ENCODE measurements around the gene IFFO2. TPM values are rescaled to one million over a fixed set of nuclear protein-coding genes. Genes with fewer than 3 reads are reported as not detected.

The IFFO2 gene
- total RNA-seq, 1 experiment from 2014 or later = 11.7 TPM

DNA sequence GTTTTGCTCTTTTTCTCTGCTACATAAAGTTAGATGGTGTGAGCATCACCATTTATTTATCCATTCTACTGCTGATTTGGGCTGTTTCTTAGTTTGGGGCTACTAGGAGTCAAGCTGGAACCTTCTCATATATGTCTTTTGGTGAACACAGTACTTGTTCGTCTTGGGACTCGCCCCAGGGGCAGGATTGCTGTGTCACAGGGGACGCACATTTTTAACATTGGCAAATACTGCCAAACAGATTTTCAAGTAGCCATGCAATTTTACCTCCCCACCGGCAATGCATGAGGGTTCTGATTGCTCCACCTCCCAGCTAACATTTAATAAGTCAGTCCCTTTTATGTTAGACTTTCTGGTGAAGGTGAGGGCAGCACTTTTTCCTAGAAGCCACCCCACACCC is 7.5 kb upstream of the IFFO2 start:
- Histone ChIP-seq H4K20me1 (ENCODE audit: insufficient read depth) (no peaks in the 10 kb centered on the region), H2AFZ (no peak overlapping the region), H3K4me1 (replicated peaks; ENCODE audit: insufficient read depth) (peaks cover 16% of the 10 kb centered on the region), H3K36me3 (ENCODE audit: low read depth) (no peaks in the 10 kb centered on the region), H3F3A (ENCODE audit: insufficient read depth, low read depth) (peaks cover 16% of the 10 kb centered on the region; the same call in 1 of the 2 replicates), H3K9me3 (ENCODE audit: insufficient read depth, low read depth) (no peaks in the 10 kb centered on the region), H3K79me2 (ENCODE audit: low read depth) (no peaks in the 10 kb centered on the region), H3K4me2 (no peak overlapping the region), H3K4me3 (no peak overlapping the region), H3K9me2 (ENCODE audit: insufficient read depth) (no peaks in the 10 kb centered on the region), H3K27ac (no peak overlapping the region), H3K27me3 (ENCODE audit: insufficient read depth, low read depth) (no peaks in the 10 kb centered on the region)
- ChIA-PET POLR2A (ENCODE audit: unreplicated experiment) (no interaction called here), CTCF (no interaction called here)
- DNase-seq = no peak
- TF ChIP-seq, protein P1, sequence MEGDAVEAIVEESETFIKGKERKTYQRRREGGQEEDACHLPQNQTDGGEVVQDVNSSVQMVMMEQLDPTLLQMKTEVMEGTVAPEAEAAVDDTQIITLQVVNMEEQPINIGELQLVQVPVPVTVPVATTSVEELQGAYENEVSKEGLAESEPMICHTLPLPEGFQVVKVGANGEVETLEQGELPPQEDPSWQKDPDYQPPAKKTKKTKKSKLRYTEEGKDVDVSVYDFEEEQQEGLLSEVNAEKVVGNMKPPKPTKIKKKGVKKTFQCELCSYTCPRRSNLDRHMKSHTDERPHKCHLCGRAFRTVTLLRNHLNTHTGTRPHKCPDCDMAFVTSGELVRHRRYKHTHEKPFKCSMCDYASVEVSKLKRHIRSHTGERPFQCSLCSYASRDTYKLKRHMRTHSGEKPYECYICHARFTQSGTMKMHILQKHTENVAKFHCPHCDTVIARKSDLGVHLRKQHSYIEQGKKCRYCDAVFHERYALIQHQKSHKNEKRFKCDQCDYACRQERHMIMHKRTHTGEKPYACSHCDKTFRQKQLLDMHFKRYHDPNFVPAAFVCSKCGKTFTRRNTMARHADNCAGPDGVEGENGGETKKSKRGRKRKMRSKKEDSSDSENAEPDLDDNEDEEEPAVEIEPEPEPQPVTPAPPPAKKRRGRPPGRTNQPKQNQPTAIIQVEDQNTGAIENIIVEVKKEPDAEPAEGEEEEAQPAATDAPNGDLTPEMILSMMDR (conservative IDR thresholded peaks at IDR 0.05) = no peak
- no peak for TF ChIP-seq EZH2 (IDR thresholded peaks at IDR 0.05; ENCODE audit: low read depth)
- no TSS peak for BruUV-seq (replicated peaks)
- intact Hi-C loops (cut with micrococcal nuclease; ENCODE audit: unreplicated experiment) = no loop called here

DNA sequence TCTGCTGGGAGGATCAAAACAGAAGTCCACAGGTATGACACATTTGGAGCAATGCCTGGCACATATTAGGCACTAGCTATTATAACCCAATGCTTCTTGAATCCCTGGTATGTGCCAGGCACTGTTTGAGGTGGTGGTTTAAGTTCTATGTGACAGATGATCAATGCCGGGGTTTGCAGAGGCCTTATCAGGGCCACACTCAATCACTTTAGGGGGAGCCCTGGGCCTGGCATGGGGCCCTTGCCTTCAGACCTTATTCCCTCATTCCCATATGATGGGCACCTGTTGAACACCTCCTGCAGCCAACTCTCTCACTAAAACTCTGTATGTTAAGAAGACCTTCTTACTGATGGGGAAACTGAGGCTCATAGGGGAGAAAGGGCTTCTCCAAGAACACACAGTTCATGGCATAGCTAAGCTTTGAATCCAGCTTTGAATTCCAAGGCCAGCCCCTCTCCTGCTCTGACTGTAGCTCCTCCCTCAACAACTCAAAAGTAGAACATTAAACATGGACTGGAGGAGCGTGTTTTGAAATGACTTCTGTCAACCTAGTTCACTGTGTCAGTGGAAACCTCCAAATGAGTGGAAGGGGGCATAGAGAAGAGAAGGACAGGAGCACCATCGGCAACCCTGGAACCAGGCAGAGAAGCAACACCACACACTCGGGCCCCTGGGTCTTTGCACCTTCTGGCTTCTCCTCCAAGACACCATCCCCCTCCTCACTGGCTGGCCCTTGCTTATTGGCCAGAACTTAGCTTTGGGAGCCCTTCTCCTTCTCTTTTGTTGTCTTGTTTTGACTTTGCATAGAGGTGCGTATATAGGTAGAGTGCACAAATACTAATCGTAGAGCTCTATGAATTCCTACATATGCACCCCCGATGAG is 6.6 kb upstream of the IFFO2 start:
- Histone ChIP-seq H2AFZ (no peak overlapping the region), H3K9me3 (ENCODE audit: insufficient read depth, low read depth) (no peaks in the 10 kb centered on the region), H3K4me1 (replicated peaks; ENCODE audit: insufficient read depth) (peaks cover 16% of the 10 kb centered on the region), H3K9me2 (ENCODE audit: insufficient read depth) (no peaks in the 10 kb centered on the region), H3K36me3 (ENCODE audit: low read depth) (no peaks in the 10 kb centered on the region), H3K27me3 (ENCODE audit: insufficient read depth, low read depth) (no peaks in the 10 kb centered on the region), H3F3A (ENCODE audit: insufficient read depth, low read depth) (peaks cover 16% of the 10 kb centered on the region; the same call in 1 of the 2 replicates), H3K4me2 (no peak overlapping the region), H3K27ac (no peak overlapping the region), H3K4me3 (no peak overlapping the region), H3K79me2 (ENCODE audit: low read depth) (no peaks in the 10 kb centered on the region), H4K20me1 (ENCODE audit: insufficient read depth) (no peaks in the 10 kb centered on the region)
- BruUV-seq (replicated peaks) = no TSS peak
- POLR2A ChIA-PET (ENCODE audit: unreplicated experiment) = interaction anchor here (0.6 kb wide), 1 partner anchor 76 kb away, joined by 4 read pairs; no protein-coding TSS in a partner anchor
- intact Hi-C loops (cut with micrococcal nuclease; ENCODE audit: unreplicated experiment) = no loop called here
- no peak for DNase-seq
- TF ChIP-seq, protein P1 (conservative IDR thresholded peaks at IDR 0.05) = no peak
- TF ChIP-seq EZH2 (IDR thresholded peaks at IDR 0.05; ENCODE audit: low read depth) = no peak
- CTCF ChIA-PET = no interaction called here

DNA sequence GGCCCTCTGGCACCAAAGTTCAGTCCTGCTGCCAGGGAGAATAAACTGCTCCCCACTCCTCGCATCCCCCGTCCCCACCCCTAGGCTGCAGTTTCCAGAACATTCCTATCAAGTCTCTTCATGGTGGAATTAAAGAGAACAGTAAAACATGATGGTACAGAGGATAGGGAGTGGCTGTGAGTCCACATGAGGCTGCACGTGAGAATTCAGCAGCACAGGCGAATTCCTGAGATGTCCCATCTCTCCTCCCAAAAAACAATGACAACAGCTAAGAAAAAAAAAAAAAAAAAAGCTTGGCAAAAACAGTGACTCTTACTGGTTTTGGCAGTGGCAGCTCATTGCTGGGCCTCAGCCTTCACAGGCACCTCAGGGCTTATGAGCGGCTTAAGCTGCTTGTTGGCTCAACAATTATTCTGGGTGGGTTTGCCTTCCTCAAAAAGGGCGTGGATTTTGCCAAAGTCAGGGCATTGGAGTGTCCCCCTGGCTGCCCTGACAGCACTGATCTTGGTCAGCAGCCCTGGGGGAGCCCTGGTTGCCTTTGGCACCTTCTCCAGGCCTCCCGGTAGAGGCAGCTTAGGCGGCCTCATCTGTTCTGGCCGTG is 5.7 kb upstream of the IFFO2 start:
- no peak overlapping the region for H2AFZ ChIP-seq
- POLR2A ChIA-PET (ENCODE audit: unreplicated experiment) = interaction anchor here (0.6 kb wide), 2 partner anchors 75 to 1934 kb away, joined by 4 to 16 read pairs; no protein-coding TSS in a partner anchor
- H3K27me3 ChIP-seq (ENCODE audit: insufficient read depth, low read depth) = no peaks in the 10 kb centered on the region
- CTCF ChIA-PET = no interaction called here
- H3K79me2 ChIP-seq (ENCODE audit: low read depth) = no peaks in the 10 kb centered on the region
- intact Hi-C loops (cut with micrococcal nuclease; ENCODE audit: unreplicated experiment) = no loop called here
- no peak overlapping the region for H3K27ac ChIP-seq
- no peak for DNase-seq
- H4K20me1 ChIP-seq (ENCODE audit: insufficient read depth) = no peaks in the 10 kb centered on the region
- no TSS peak for BruUV-seq (replicated peaks)
- H3K36me3 ChIP-seq (ENCODE audit: low read depth) = no peaks in the 10 kb centered on the region
- H3K4me2 ChIP-seq = no peak overlapping the region
- H3K9me3 ChIP-seq (ENCODE audit: insufficient read depth, low read depth) = no peaks in the 10 kb centered on the region
- H3K9me2 ChIP-seq (ENCODE audit: insufficient read depth) = no peaks in the 10 kb centered on the region
- TF ChIP-seq EZH2 (IDR thresholded peaks at IDR 0.05; ENCODE audit: low read depth) = no peak
- TF ChIP-seq, protein P1 (conservative IDR thresholded peaks at IDR 0.05) = no peak
- H3K4me3 ChIP-seq = no peak overlapping the region
- peaks cover 16% of the 10 kb centered on the region for H3K4me1 ChIP-seq (replicated peaks; ENCODE audit: insufficient read depth)
- H3F3A ChIP-seq (ENCODE audit: insufficient read depth, low read depth) = peaks cover 16% of the 10 kb centered on the region; the same call in 1 of the 2 replicates

Measured in PC-9 (cell line).